Stomach (tissue), 9 donors: ENCODE data around the gene CP. TPM values are rescaled to one million over a fixed set of nuclear protein-coding genes. Genes with fewer than 3 reads are reported as not detected.

Experiments
- DNase-seq, 2 donors: peaks; one replicate each; pipeline versions ENCODE4 v3.0.0 to v3.0.0-alpha.2; 2013 to 2019
- H3K27ac ChIP-seq, 5 donors: fragments of 200-600 bp in 4 of 5; sonication (generic) in 4 of 5; one replicate each; pipeline ENCODE4 v1.5.1; 2013 to 2019; ENCODE audit warnings: mild to moderate bottlenecking in 1 of 5, moderate library complexity in 1 of 5
- H3K27me3 ChIP-seq, 3 donors: fragments of 200-600 bp; sonication (generic); one replicate each; pipeline ENCODE4 v1.5.1; 2017 to 2019; ENCODE audit warnings: mixed run types in 1 of 3
- H3K36me3 ChIP-seq, 4 donors: fragments of 200-600 bp; sonication (generic); 1 replicate in 3 of 4; 2 replicates in 1 of 4; pipeline ENCODE4 v1.5.1; 2016 to 2019
- H3K4me1 ChIP-seq, 4 donors: fragments of 200-600 bp; sonication (generic); one replicate each; pipeline ENCODE4 v1.5.1; 2016 to 2019
- H3K4me3 ChIP-seq, 4 donors: fragments of 200-600 bp; sonication (generic) in 3 of 4; one replicate each; pipeline ENCODE4 v1.5.1; 2016 to 2019; ENCODE audit warnings: mild to moderate bottlenecking in 1 of 4
- H3K9me3 ChIP-seq, 4 donors: fragments of 200-600 bp; sonication (generic); one replicate each; pipeline ENCODE4 v1.5.1; 2016 to 2019
- EP300 ChIP-seq: sonication (generic); formaldehyde crosslinking; IDR thresholded peaks from one replicate; pipeline ENCODE4 v1.6.1; 2017; ENCODE audit warnings: antibody characterized with exemption
- POLR2A ChIP-seq, 4 donors: fragments of 450-650 bp; IDR thresholded peaks; one replicate each; pipeline ENCODE4 v1.6.1; 2016; ENCODE audit warnings: antibody characterized with exemption in 4 of 4, control low read depth in 2 of 4, mild to moderate bottlenecking in 1 of 4, moderate library complexity in 1 of 4
- POLR2AphosphoS5 ChIP-seq, 3 donors: sonication (generic); formaldehyde crosslinking; IDR thresholded peaks; one replicate each; pipeline ENCODE4 v1.6.1; 2016; ENCODE audit warnings: antibody characterized with exemption in 3 of 3
- WGBS, 5 donors: extraction: QIAGEN DNeasy Blood & Tissue Kit in 3 of 5; methylation state at CpG; one replicate each; pipeline versions ENCODE4 v1.1.5 to v1.1.7; 2013 to 2018; 5-methylcytosine and 5-hydroxymethylcytosine counted together
- intact Hi-C: fragments of 100-400 bp; cut with DNase I; formaldehyde crosslinking; loops from one replicate; pipeline ENCODE4 v1.15.1; 2023; ENCODE audit warnings: low total_unique reads
- polyA plus RNA-seq, 3 donors: library from polyadenylated mRNA; stranded (reverse); fragments of 200-250 nt; gene quantifications; one replicate each; pipeline ENCODE4 v1.2.3, GENCODE V29; 2013
- total RNA-seq, 5 donors: library from RNA; depleted of rRNA; stranded (reverse); fragments of >200 nt; gene quantifications; one replicate each; pipeline versions ENCODE4 v1.1.0 to v1.2.3, GENCODE V29; 2014 to 2016
- TF ChIP-seq, protein P1 (sequence below), 7 experiments: fragments of 450-650 bp in 4 of 7; fragments of 200-600 bp in 3 of 7; sonication (generic) in 3 of 7; IDR thresholded peaks; one replicate each; pipeline ENCODE4 v1.5.1; 2016 to 2019; ENCODE audit warnings: antibody characterized with exemption in 7 of 7, control low read depth in 2 of 7, mild to moderate bottlenecking in 1 of 7
- donor health status: healthy with polysubstance abuse.
- donor health status: Bipolar disorder and iron deficiency.
- donor health status: healthy.

Gene CP
- total and polyA plus RNA-seq, 8 donors, result 0.46 to 15.4 (median 5.1) TPM; not detected in 2

GRCh38 chr3:149167898-149168297 lies 53.7 kb downstream of the CP start:
- Histone ChIP-seq H3K9me3 (no peaks in the 10 kb centered on the region), H3K27ac (no peak overlapping the region), H3K27me3 (no peaks in the 10 kb centered on the region), H3K4me1 (no peaks in the 10 kb centered on the region), H3K36me3 (peaks cover 17 to 99% (median 90%) of the 10 kb centered on the region in 4 donors), H3K4me3 (no peak overlapping the region)
- DNase-seq, result no peak
- 86 to 95% (median 92%) methylated on average over 2 of the region's 2 CpGs for WGBS, 5 donors
- intact Hi-C loops, result no loop called here
- TF ChIP-seq POLR2A (IDR thresholded peaks at IDR 0.05) (no peak), EP300 (no peak), POLR2AphosphoS5 (IDR thresholded peaks at IDR 0.05) (no peak)
- TF ChIP-seq, protein P1, sequence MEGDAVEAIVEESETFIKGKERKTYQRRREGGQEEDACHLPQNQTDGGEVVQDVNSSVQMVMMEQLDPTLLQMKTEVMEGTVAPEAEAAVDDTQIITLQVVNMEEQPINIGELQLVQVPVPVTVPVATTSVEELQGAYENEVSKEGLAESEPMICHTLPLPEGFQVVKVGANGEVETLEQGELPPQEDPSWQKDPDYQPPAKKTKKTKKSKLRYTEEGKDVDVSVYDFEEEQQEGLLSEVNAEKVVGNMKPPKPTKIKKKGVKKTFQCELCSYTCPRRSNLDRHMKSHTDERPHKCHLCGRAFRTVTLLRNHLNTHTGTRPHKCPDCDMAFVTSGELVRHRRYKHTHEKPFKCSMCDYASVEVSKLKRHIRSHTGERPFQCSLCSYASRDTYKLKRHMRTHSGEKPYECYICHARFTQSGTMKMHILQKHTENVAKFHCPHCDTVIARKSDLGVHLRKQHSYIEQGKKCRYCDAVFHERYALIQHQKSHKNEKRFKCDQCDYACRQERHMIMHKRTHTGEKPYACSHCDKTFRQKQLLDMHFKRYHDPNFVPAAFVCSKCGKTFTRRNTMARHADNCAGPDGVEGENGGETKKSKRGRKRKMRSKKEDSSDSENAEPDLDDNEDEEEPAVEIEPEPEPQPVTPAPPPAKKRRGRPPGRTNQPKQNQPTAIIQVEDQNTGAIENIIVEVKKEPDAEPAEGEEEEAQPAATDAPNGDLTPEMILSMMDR (IDR thresholded peaks at IDR 0.05), result no peak

- H3K36me3 ChIP-seq, result peaks cover 5 to 96% (median 81%) of the 10 kb centered on the region in 4 donors
Observed at GRCh38 chr3:149163066-149163465, 58.6 kb downstream of the CP start.

GRCh38 chr3:149162007-149162406 lies 59.6 kb downstream of the CP start:
- intact Hi-C loops, result no loop called here
- H3K9me3 ChIP-seq, result no peaks in the 10 kb centered on the region
- 86 to 95% (median 90%) methylated on average over 2 of the region's 2 CpGs for WGBS, 5 donors
- no peak for DNase-seq
- H3K4me1 ChIP-seq, result no peaks in the 10 kb centered on the region
- H3K27me3 ChIP-seq, result no peaks in the 10 kb centered on the region
- TF ChIP-seq EP300 (no peak), POLR2A (IDR thresholded peaks at IDR 0.05) (no peak), POLR2AphosphoS5 (IDR thresholded peaks at IDR 0.05) (no peak)
- TF ChIP-seq, protein P1 (IDR thresholded peaks at IDR 0.05), result no peak
- H3K36me3 ChIP-seq, result peaks cover 8 to 96% (median 82%) of the 10 kb centered on the region in 4 donors
- no peak overlapping the region for H3K4me3 ChIP-seq
- no peak overlapping the region for H3K27ac ChIP-seq

More at GRCh38 chr3:149163066-149163465, 58.6 kb downstream of the CP start:
- TF ChIP-seq EP300 (no peak), POLR2A (IDR thresholded peaks at IDR 0.05) (no peak), POLR2AphosphoS5 (IDR thresholded peaks at IDR 0.05) (no peak)
- TF ChIP-seq, protein P1 (IDR thresholded peaks at IDR 0.05), result no peak
- Histone ChIP-seq H3K9me3 (no peaks in the 10 kb centered on the region), H3K4me1 (no peaks in the 10 kb centered on the region), H3K27ac (no peak overlapping the region), H3K4me3 (no peak overlapping the region), H3K27me3 (no peaks in the 10 kb centered on the region)
- WGBS, 5 donors, result 64 to 84% (median 76%) methylated on average over 1 of the region's 1 CpG
- no peak for DNase-seq
- intact Hi-C loops, result no loop called here

GRCh38 chr3:149160754-149161300 lies 60.8 kb downstream of the CP start:
- 91 to 96% (median 94%) methylated on average over 4 of the region's 4 CpGs for WGBS, 5 donors
- Histone ChIP-seq H3K36me3 (peaks cover 8 to 96% (median 84%) of the 10 kb centered on the region in 4 donors), H3K27ac (no peak overlapping the region), H3K27me3 (no peaks in the 10 kb centered on the region), H3K9me3 (no peaks in the 10 kb centered on the region), H3K4me1 (no peaks in the 10 kb centered on the region), H3K4me3 (no peak overlapping the region)
- TF ChIP-seq, protein P1 (IDR thresholded peaks at IDR 0.05), result no peak
- no peak for TF ChIP-seq POLR2A (IDR thresholded peaks at IDR 0.05)
- DNase-seq, result no peak
- intact Hi-C loops, result no loop called here
